ENCODE results near the gene STAMBPL1.
"Not testable (repeated sequence)": the region's sequence is repeated elsewhere in the genome, so short reads cannot be mapped to it uniquely, and the experiment has no call there.

The STAMBPL1 gene

GRCh38 chr10:88858491-88858890 lies 21.6 kb upstream of the STAMBPL1 start:
- DNase-seq, result no peak

GRCh38 chr10:88861036-88861435 lies 19.0 kb upstream of the STAMBPL1 start:
- DNase-seq, result no peak

GRCh38 chr10:88865281-88865876 lies 14.7 kb upstream of the STAMBPL1 start:
- no peak for DNase-seq

DNA sequence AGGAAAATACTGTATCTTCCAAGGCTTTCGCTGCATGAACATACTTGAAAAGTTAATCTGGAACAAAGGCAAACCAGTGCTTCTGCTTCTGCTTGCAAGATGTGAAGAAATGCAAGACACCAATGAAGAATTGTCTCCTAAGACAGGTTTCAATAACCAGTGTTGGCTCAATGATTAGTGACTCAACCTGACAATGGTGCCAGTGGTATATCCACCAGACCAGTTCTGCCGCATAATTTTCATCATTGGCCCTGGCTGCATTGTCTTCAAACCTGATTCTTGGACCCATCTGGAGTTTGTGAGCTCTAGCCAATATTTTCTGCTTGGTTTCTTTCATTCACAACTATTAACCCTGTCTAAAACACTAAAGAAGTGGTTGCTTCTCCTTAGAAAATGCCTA lies 13.6 kb upstream of the STAMBPL1 start:
- DNase-seq, result no peak

- no peak for DNase-seq
Observed at GRCh38 chr10:88870089-88870488, 10.0 kb upstream of the STAMBPL1 start.

- no peak for DNase-seq
Observed at GRCh38 chr10:88873757-88874156, 6.3 kb upstream of the STAMBPL1 start.

DNA sequence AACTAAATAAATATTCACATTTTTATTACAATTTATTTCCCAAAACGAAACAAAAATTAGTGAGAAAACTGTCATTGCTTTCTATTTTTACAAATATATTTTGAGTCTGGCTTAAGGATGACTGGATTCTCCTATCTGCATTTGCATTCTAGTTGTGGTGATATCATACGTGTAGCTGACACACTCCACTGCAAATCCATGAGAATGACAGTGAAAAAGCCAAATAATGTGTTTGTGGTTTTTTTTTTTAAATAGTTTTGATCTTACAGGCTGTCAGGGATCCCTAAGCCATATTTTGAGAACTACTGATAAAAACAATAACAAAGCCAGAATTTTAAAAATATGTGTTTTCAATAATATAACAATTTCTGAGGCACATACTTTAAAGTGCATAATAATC lies 5.8 kb upstream of the STAMBPL1 start:
- no peak for DNase-seq

DNA sequence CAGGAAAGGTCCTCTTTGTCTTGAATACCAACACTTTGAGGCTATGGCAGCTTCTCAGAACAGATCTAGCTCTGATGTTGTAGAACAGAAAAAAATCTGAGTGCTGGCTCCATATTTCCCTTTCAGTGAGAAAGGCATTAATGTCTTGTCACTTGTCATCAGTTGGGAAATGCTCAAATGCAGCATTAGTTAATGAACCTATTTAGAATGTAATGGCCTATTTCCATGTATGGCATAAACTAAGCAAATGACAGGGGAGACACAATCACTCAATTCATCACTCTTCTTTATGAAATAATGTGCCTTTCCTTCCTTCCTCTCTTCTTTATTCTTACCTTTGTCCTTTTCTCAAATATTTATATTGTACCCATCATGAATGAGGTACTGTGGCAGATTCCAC lies 5.0 kb upstream of the STAMBPL1 start:
- DNase-seq, result no peak

- DNase-seq, result no peak
Observed at GRCh38 chr10:88877298-88877697, 2.7 kb upstream of the STAMBPL1 start.

DNA sequence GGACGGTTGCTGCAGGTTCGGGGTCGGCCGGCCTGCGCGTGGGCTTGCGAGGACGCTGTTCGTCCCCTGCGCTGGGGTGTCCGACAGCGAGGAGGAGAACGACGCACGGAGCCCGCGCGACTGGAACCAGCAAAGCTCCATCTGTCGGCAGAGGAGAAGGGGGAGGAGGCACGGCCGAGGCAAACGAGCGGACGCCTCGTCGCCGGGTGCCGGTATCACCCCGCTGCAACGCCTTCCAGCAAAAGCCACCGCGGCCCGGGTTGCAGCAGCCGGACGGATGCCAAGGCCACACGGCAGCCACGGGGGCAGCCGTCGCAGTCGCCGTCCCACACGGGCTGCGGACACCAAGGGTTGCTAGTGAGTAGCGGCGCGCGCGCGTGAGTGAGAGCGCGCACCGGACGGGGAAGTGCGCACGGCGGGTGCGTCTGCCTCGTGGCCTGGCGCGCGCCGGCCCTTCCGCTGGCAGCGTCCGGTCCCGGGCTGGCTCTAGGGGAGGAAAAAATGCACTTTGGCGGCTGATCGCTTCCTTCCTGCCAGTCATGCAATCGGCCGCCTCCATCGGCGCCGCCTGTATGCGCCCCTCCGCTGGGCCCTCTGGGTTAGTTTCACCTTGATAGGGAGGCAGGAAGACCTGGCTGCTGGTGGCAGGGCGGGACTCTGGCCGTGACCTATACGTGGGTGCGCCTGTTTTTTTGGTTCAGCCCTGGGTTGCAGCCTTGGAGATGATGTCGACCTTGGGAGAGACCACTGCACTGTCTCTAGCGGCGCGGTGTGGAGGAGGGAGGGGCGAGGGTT lies 434 bp downstream of the STAMBPL1 start:
- peak; percentile 97 for DNase-seq

GRCh38 chr10:88881320-88881719 lies 1.3 kb downstream of the STAMBPL1 start:
- no peak for DNase-seq

DNA sequence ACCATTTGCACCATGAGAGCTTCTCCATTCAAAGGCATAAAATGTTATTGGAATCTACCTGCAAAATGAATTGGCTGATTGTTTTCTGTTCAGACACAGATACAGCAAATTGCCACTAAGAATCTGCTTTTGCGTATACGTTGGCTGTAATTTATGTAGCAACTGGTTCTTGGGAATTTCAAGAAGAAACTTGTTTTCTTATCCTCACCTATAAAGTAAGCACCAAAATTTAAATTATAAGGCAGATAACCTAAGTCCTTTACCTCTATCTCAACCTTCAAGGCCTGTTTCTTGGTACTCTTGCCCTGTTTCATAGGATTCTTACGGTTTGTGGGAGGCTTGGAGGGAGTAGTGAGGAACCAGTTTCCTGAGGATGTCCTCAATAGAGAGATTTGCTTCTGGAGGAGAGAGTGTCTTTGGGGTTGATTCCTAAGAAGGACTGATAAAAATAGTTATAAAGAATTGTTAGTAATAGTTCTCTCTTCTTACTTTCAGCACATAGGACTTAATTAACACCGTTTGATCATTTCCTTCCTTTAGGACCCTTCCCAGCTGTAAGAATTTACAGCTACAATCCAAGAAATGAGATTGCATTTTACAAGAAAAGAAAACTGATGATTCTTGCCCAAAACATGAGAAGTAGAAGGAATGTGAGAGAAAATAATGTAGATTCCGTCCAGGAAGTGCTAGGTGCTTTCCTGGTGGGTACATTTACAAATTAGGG lies 2.0 kb downstream of the STAMBPL1 start:
- no peak for DNase-seq

- not testable (repeated sequence) for DNase-seq
Observed at GRCh38 chr10:88882646-88883447, 2.8 kb downstream of the STAMBPL1 start.

DNA sequence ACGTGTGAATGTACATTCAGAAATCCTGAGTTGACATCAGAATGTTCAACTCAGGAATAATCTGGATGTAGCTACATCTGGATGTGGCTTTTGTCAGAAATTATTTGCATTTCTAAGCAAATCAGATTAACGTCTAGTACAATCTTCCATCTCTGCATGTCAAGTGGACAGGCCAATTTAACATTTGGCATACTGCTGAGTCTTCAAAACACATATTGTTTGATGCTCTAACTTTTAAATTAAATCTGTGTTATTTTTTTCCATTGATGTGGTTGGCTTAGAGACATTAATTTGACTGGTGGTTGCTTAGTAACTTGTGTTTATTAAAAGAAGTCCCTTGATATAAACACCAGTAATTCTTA lies 3.4 kb downstream of the STAMBPL1 start:
- DNase-seq, result no peak

- DNase-seq, result no peak
Observed at GRCh38 chr10:88886557-88886956, 6.5 kb downstream of the STAMBPL1 start.

- DNase-seq, result no peak
Observed at GRCh38 chr10:88888810-88889445, 8.9 kb downstream of the STAMBPL1 start.

DNA sequence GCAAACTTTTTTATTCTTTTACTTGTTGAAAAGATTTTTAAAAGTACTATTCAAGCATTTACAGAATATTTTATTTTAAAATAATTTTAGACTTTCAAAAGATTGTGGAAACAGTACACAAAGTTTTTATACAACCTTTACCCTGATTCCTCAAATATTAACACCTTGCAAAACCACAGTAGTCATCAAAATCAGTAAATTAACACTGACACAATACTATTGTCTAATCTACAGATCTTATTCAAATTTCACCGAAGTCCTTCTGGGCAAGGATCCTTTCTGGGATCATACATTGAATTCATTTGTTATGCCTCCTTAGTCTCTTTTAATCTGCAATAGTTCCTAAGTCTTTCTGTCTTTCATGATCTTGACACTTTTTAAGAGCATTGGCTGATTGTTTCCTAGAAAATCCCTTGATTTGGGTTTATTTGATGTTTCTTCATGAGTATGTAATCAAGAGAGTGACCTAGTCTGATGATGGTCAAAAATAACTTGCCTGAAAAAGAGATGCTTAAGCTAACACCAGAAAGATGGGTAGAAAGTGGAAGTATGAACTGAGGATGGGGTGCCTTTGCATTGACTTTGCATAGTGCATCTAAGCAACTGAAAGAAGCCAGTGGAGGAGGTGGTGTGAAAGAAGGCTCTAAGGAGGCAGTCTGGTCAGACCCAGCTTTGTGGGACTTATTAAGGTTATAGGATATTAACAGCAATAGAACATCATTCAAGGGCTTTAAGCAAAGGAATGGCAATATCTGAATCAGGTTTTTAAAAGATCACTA lies 9.7 kb downstream of the STAMBPL1 start:
- no peak for DNase-seq

DNA sequence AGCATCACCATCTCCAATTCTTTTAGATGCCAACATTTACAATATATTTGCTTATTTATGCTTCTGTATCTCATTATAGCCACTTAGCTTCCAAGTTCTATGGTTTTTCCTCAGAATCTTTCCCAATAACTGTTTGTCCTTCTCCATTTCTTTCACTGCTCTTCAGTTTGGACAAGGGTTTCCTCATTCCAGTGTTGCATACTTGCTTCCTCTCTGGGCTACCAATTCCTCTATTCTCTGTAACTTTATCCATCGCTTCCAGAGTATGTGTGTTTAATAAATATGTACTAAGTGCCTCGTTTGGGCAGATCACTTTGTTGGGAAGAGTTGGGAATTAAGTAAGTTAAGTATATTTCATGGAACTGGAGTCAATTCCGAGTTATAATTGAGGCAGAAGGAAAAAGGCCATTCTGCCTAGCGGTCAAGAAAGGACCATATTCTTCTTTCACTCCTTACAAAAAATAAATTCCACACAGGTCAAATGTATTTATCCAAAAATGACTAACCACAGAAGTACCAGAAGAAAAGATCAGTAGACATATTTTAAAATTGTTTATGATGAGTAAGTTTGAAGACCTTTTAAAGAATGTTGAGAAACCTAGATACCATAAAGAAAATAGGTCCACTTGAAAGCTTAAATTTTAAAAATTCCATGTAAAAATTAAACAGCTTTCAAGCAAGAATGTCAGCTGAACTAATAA lies 10.8 kb downstream of the STAMBPL1 start:
- no peak for DNase-seq

DNA sequence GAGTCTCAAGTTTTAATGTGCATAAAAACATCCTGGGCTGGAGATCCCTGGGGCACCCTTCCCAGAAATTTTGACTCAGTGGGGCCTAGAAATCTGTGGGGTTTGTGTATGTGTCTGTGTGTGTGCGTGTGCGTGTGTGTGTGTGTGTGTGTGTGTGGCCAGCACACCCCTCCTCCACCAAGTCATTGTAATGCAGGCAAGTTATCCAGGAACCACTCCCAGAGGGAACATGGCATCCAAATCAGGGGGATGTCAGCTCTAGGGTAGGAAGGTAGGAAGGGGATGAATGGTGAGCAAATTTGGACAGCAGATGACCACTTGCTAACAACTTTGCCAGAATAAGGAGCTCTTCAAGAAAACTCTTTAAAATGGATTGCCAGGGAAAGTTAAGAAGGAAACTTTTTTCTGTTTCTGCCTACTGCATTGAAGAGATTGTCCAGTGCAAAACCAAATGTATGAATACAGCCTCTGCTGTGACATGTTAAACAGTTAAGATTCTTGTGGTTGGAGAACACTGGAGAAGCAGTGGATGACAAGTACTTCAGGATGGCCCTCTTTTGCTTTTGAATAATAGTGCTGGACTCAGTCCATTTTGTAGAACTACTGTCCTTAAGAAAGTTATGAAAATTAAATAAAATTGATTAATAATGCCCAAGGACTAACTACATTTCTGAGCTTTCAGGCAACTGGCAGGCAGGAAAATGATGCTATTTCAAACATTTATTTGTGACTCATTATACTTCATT lies 12.3 kb downstream of the STAMBPL1 start:
- DNase-seq, result no peak

- no peak for DNase-seq
Observed at GRCh38 chr10:88893611-88894010, 13.6 kb downstream of the STAMBPL1 start.

- DNase-seq, result no peak
Observed at GRCh38 chr10:88895250-88895649, 15.2 kb downstream of the STAMBPL1 start.
